Measurements from ENCODE around the gene UCHL1.

Gene UCHL1

DNA sequence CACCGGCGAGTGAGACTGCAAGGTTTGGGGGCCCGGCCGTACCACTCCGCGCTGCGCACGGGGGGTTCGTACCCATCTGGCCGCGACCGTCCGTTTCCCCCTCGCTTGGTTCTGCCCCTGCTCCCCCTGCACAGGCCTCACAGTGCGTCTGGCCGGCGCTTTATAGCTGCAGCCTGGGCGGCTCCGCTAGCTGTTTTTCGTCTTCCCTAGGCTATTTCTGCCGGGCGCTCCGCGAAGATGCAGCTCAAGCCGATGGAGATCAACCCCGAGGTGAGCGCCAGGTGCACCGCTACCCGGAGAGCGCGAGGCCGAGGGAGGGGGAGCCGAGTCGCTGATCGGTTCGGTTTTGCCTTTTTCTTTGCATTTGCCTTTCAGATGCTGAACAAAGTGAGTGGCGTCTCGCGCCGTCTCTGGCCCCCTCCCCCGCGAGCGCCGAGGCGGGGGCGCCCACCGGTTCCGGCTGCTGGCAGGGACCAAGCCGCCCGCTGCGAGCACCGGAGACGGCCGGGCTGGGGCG, at the start of gene UCHL1:
Gene UCHL1 (plus strand): TSS at position 189 of the 517 bp plus-strand sequence. CDS start 49 bp downstream, at position 238.
- TF ChIP-seq, protein P1, sequence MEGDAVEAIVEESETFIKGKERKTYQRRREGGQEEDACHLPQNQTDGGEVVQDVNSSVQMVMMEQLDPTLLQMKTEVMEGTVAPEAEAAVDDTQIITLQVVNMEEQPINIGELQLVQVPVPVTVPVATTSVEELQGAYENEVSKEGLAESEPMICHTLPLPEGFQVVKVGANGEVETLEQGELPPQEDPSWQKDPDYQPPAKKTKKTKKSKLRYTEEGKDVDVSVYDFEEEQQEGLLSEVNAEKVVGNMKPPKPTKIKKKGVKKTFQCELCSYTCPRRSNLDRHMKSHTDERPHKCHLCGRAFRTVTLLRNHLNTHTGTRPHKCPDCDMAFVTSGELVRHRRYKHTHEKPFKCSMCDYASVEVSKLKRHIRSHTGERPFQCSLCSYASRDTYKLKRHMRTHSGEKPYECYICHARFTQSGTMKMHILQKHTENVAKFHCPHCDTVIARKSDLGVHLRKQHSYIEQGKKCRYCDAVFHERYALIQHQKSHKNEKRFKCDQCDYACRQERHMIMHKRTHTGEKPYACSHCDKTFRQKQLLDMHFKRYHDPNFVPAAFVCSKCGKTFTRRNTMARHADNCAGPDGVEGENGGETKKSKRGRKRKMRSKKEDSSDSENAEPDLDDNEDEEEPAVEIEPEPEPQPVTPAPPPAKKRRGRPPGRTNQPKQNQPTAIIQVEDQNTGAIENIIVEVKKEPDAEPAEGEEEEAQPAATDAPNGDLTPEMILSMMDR (IDR thresholded peaks at IDR 0.05; ENCODE audit: low read depth, low read length) = no peak
- H3K4me3 ChIP-seq (ENCODE audit: low read depth, low read length) = peak within 1 kb of the TSS; percentile 77

DNA sequence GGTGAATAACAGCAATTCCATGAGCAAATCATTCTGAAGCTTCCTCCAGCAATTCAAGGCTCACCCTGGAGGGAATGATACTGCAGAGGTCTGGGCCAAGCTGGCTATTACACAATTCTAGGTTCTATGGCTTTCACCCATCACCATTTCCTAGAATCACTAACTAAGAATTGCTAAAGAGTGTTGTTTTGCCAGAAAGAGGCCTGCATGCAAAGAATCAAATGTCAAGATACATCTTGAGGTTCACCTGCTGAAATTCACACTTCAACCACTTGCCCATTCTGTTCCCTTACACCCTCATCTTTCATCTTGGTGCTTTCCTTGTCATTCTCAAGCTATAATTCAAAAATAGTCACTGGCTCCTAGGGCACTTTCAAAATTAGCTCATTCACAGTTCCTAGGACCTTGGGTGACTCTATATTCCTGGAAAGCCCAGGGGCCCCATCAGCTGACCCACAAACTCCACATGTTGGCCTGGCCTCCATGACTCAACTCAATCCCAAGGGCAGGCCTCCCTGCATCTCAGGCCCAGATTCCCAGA, 49.4 kb upstream of the UCHL1 start:
- H3K4me3 ChIP-seq (ENCODE audit: low read depth, low read length) = no peak overlapping the region
- TF ChIP-seq, protein P1 (IDR thresholded peaks at IDR 0.05; ENCODE audit: low read depth, low read length) = no peak

DNA sequence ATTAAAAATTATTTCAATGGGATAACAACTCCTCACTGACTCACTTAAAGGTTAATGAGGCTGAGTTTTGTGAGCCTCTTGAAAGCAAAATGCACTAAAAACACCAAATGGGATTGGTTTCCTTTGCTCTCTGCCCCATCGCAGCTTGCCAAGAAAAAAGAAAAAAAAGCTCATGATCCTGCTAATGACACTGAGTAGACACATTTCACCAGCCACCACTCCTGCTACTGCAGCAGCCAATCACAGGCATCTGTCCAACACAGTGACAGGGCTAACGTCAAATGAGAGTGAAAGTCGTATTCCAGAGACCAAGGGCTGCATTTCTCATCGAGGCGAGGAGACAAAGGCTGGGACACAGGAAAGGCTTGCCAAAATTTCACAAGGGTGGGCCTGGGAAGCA, 47.5 kb upstream of the UCHL1 start:
- TF ChIP-seq, protein P1 (IDR thresholded peaks at IDR 0.05; ENCODE audit: low read depth, low read length) = no peak
- no peak overlapping the region for H3K4me3 ChIP-seq (ENCODE audit: low read depth, low read length)

DNA sequence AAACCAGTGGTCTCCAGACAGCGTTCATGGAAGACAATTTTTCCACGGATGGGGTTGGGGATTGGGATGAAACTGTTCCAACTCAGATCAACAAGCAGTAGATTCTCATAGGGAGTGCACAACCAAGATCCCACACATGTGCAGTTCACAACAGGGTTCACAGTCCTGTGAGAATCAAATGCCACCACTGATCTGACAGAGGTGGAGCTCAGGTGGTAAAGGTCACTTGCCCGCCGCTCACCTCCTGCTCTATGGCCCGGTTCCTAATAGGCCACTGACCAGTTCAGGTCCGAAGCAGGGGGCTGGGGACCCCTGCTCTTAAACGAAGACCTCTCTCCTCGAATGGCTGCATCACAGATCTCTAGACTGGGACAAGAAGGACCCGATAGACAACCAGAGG, 46.8 kb upstream of the UCHL1 start:
- TF ChIP-seq, protein P1 (IDR thresholded peaks at IDR 0.05; ENCODE audit: low read depth, low read length) = no peak
- no peak overlapping the region for H3K4me3 ChIP-seq (ENCODE audit: low read depth, low read length)

DNA sequence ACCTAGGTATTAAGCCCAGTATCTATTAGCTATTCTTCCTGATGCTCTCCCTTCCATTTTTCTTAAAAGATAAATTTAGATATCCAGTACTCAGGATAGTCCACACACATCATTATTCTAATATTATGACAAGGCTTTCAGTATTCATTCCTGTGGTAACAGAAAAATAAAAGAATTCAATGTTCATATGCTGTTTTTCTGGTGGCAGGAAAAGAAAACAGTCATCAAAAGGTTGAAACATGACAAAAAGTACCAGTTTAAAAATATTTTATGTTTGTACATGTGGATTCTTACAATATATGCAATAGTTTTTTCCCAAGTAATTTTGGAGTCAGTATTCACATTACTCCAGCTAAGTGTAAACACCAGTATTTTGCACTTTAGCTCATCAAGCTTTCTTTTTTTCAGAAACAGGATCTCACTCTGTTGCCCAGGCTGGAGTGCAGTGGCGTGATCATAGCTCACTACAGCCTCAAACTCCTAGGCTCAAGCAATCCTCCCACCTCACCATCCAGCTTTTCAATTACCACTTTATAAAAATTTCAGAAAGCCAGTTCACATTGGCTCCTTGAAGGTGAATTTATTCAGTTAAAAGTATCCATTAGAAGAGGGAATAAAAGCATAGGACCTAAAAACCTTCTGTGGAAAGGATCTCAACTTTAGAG, 44.6 kb upstream of the UCHL1 start:
- H3K4me3 ChIP-seq (ENCODE audit: low read depth, low read length) = peak overlapping the region; percentile 94
- TF ChIP-seq, protein P1 (IDR thresholded peaks at IDR 0.05; ENCODE audit: low read depth, low read length) = no peak

DNA sequence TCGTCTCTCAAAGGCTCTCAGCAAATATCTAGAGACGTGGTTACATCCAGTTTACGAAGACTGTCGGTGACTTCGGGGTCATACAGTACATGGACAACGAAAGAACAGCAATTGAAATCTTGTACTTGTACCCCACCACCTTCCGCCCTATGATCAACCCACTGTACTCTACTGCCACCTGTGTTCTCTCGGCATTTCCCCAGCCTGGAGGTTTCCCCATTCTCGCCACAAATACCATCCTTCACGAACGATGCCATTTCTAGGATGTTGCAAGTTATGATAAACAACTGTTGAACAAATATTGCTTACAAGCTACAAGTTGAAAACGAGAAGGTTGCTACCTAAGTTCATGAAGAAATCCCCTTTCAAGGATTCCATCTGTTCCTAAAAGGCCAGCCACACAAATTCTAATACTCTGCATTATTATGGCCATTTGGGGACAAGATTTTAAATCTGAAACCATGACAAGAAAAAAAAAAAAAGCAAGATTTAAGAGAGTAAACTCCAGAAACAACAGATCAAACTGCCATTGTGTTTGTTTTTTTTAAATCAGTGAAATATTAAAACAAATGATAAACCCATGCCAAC, 44.0 kb upstream of the UCHL1 start:
- TF ChIP-seq, protein P1 (IDR thresholded peaks at IDR 0.05; ENCODE audit: low read depth, low read length) = peak; percentile 45; the same call in 1 of the 2 replicates
- H3K4me3 ChIP-seq (ENCODE audit: low read depth, low read length) = peak overlapping the region; percentile 94

DNA sequence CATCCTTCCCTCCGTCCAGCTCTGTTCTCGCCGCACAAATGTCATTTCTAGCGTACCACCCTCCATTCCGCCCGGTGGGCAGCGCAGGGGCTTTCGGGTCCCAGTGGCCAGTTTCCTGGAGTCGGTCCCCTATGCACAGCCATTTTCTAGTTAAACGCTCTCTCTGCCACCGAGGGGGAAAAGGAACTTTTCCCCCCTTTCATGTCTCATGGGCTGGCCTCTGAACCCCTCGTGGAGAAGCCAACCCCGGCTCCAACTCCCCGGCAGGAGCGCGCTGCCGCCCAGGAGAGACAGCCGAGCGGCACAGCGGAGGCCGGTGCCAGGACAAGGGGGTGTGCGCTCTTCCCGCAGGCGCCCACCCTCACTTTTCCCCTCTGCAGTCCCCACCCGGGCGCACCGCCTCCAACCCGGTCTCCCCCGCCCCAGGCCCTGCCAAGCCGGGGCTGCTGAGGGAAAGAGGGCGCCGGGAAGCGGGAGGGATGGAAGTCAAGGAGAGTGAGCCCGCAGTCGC, 43.0 kb upstream of the UCHL1 start:
- peak overlapping the region; percentile 94 for H3K4me3 ChIP-seq (ENCODE audit: low read depth, low read length)
- TF ChIP-seq, protein P1 (IDR thresholded peaks at IDR 0.05; ENCODE audit: low read depth, low read length) = no peak
